T-helper 2 cell treated with Interferon-gamma antibody and Interleukin-4, amounts not matched to agents 100 ng/mL and 5 ng/mL, for 36 hours (primary cell): ENCODE data around the gene LRP6. TPM values are rescaled to one million over a fixed set of nuclear protein-coding genes. Genes with fewer than 3 reads are reported as not detected.

Experiments used
- intact Hi-C: fragments of 100-400 bp; cut with micrococcal nuclease; formaldehyde crosslinking; loops from one replicate; pipeline ENCODE4 v1.15.1; 2023
- total RNA-seq: library from RNA; stranded (reverse); gene quantifications from 2 replicates; pipeline ENCODE4 v1.2.3, GENCODE V29; 2022

Gene LRP6
- total RNA-seq, 1 donor from 2014 or later, result 0.16 TPM

GRCh38 chr12:12214635-12215131, 52.2 kb downstream of the LRP6 start:
- intact Hi-C loops, result no loop called here

GRCh38 chr12:12214201-12214600, 52.6 kb downstream of the LRP6 start:
- intact Hi-C loops, result no loop called here

GRCh38 chr12:12212769-12213168, 54.1 kb downstream of the LRP6 start:
- intact Hi-C loops, result no loop called here

- intact Hi-C loops, result no loop called here
Measured at GRCh38 chr12:12210983-12211382, 55.9 kb downstream of the LRP6 start.

GRCh38 chr12:12210416-12210815, 56.4 kb downstream of the LRP6 start:
- intact Hi-C loops, result no loop called here

GRCh38 chr12:12209675-12210074, 57.2 kb downstream of the LRP6 start:
- intact Hi-C loops, result no loop called here

- intact Hi-C loops, result no loop called here
Measured at GRCh38 chr12:12209043-12209442, 57.8 kb downstream of the LRP6 start.

GRCh38 chr12:12207746-12208145, 59.1 kb downstream of the LRP6 start:
- intact Hi-C loops, result no loop called here

- intact Hi-C loops, result no loop called here
Measured at GRCh38 chr12:12206776-12207388, 60.0 kb downstream of the LRP6 start.

GRCh38 chr12:12202747-12203146, 64.1 kb downstream of the LRP6 start:
- intact Hi-C loops, result no loop called here

- intact Hi-C loops, result no loop called here
Measured at GRCh38 chr12:12202105-12202504, 64.7 kb downstream of the LRP6 start.

- intact Hi-C loops, result no loop called here
Measured at GRCh38 chr12:12201274-12201758, 65.5 kb downstream of the LRP6 start.

- intact Hi-C loops, result no loop called here
Measured at GRCh38 chr12:12200363-12200762, 66.5 kb downstream of the LRP6 start.

- intact Hi-C loops, result no loop called here
Measured at GRCh38 chr12:12198124-12198523, 68.7 kb downstream of the LRP6 start.

- intact Hi-C loops, result no loop called here
Measured at GRCh38 chr12:12197128-12197527, 69.7 kb downstream of the LRP6 start.

- intact Hi-C loops, result no loop called here
Measured at GRCh38 chr12:12195516-12195915, 71.3 kb downstream of the LRP6 start.

- intact Hi-C loops, result no loop called here
Measured at GRCh38 chr12:12195081-12195480, 71.8 kb downstream of the LRP6 start.

GRCh38 chr12:12194206-12194605, 72.6 kb downstream of the LRP6 start:
- intact Hi-C loops, result no loop called here

- intact Hi-C loops, result no loop called here
Measured at GRCh38 chr12:12191008-12191407, 75.8 kb downstream of the LRP6 start.

GRCh38 chr12:12190087-12190809, 76.6 kb downstream of the LRP6 start:
- intact Hi-C loops, result no loop called here

- intact Hi-C loops, result no loop called here
Measured at GRCh38 chr12:12185414-12185813, 81.4 kb downstream of the LRP6 start.

GRCh38 chr12:12182703-12183365, 84.0 kb downstream of the LRP6 start:
- intact Hi-C loops, result no loop called here
